K562 (cell line): ENCODE data around the gene CYP2W1. TPM values are rescaled to one million over a fixed set of nuclear protein-coding genes. Genes with fewer than 3 reads are reported as not detected.

Source experiments
- ATAC-seq: fragments of 200-7000 bp; cut with Tn5 transposase; 3 replicates; pipeline ENCODE4 v1.9.1; 2020; ENCODE audit warnings: moderate library complexity
- BruUV-seq: library from RNA; stranded (reverse); fragments of 400-500 nt; replicated peaks from 2 replicates; lab custom pipeline; 2021; lab: Mats Ljungman, UMichigan
- CTCF ChIA-PET: fragments of 300-600 bp; formaldehyde crosslinking; extraction: SDS; loops from one replicate; lab custom pipeline; 2021; ENCODE audit warnings: low intra/inter-chr PET ratio; lab: Yijun Ruan, JAX
- POLR2A ChIA-PET: fragments of 300-600, 350-650 bp; sonication (Branson Sonifier 250); formaldehyde crosslinking; extraction: SDS; loops from one replicate; lab custom pipeline; 2021; ENCODE audit warnings: antibody characterized with exemption, inconsistent platforms; lab: Yijun Ruan, JAX
- DNase-seq, 4 experiments: peaks; one replicate each; pipeline versions ENCODE4 v3.0.0 to v3.0.0-alpha.2; 2011 to 2018; ENCODE audit warnings: low spot score in 3 of 4, mixed read lengths in 3 of 4; ENCODE audit errors: extremely low read depth in 1 of 4
- FAIRE-seq: peaks from 2 replicates; lab custom pipeline; 2011; peaks lifted over from hg19 to GRCh38; lab: Jason Lieb, UNC
- H2AFZ ChIP-seq: 2 replicates; pipeline ENCODE4 v1.6.0; 2011; ENCODE audit warnings: low read depth, low read length, control low read depth, inconsistent platforms
- H3K27ac ChIP-seq: fragments of 200-600 bp; 3 replicates; pipeline ENCODE4 v1.8.0; 2011; ENCODE audit warnings: low read depth, mild to moderate bottlenecking, control low read depth, inconsistent platforms, low read length, moderate library complexity, mixed read lengths; ENCODE audit errors: extremely low read depth
- H3K27me3 ChIP-seq, 2 experiments: fragments of 300-600 bp in 1 of 2; 2 replicates in 1 of 2; 3 replicates in 1 of 2; pipeline versions ENCODE4 v1.6.0 to v1.8.0; 2011; ENCODE audit warnings: inconsistent platforms in 2 of 2, low read length in 2 of 2, mild to moderate bottlenecking in 1 of 2, mixed read lengths in 1 of 2, moderate library complexity in 1 of 2; ENCODE audit not compliant: control insufficient read depth in 2 of 2, insufficient read depth in 2 of 2
- H3K36me3 ChIP-seq: fragments of 300-600 bp; 3 replicates; pipeline ENCODE4 v1.8.0; 2011; ENCODE audit warnings: mild to moderate bottlenecking, low read length, inconsistent platforms; ENCODE audit not compliant: control insufficient read depth, insufficient read depth
- H3K4me1 ChIP-seq, 2 experiments: fragments of 200-600 bp in 1 of 2; replicated peaks in 1 of 2; 2 replicates in 1 of 2; 3 replicates in 1 of 2; pipeline versions ENCODE4 v1.5.1 to v1.8.0; 2011; ENCODE audit warnings: inconsistent platforms in 2 of 2, low read length in 2 of 2, mild to moderate bottlenecking in 1 of 2, mixed read lengths in 1 of 2, moderate library complexity in 1 of 2; ENCODE audit not compliant: control insufficient read depth in 2 of 2, insufficient read depth in 2 of 2
- H3K4me2 ChIP-seq: 2 replicates; pipeline ENCODE4 v1.6.1; 2011; ENCODE audit warnings: low read length, control low read depth, inconsistent platforms, mixed read lengths; ENCODE audit not compliant: insufficient read depth
- H3K4me3 ChIP-seq: fragments of 200-600 bp; sonication (generic), shearing (Covaris generic); 2 replicates; pipeline ENCODE4 v1.5.1; 2016; ENCODE audit warnings: control low read depth, inconsistent platforms
- H3K79me2 ChIP-seq: fragments of 200-600 bp; 3 replicates; pipeline ENCODE4 v1.8.0; 2011; ENCODE audit warnings: low read length, inconsistent platforms; ENCODE audit not compliant: control insufficient read depth, insufficient read depth
- H3K9ac ChIP-seq, 2 experiments: 2 replicates each; pipeline versions ENCODE4 v1.6.0 to v1.6.1; 2011; ENCODE audit warnings: low read depth in 2 of 2, low read length in 2 of 2, control low read depth in 1 of 2, inconsistent platforms in 1 of 2, mild to moderate bottlenecking in 1 of 2, mixed read lengths in 1 of 2; ENCODE audit not compliant: insufficient read depth in 1 of 2
- H3K9me1 ChIP-seq: one replicate; pipeline ENCODE4 v1.6.0; 2011; ENCODE audit warnings: inconsistent platforms, mild to moderate bottlenecking, low read length, moderate library complexity; ENCODE audit not compliant: control insufficient read depth, insufficient read depth
- H3K9me3 ChIP-seq: replicated peaks from 2 replicates; pipeline ENCODE4 v1.5.1; 2011; ENCODE audit warnings: low read depth, low read length, inconsistent platforms; ENCODE audit not compliant: control insufficient read depth, insufficient read depth
- H4K20me1 ChIP-seq: replicated peaks from 2 replicates; pipeline ENCODE4 v1.6.1; 2011; ENCODE audit warnings: low read length, inconsistent platforms, mixed read lengths; ENCODE audit not compliant: control insufficient read depth, insufficient read depth
- ARID4B ChIP-seq: sonication (generic); formaldehyde crosslinking; IDR thresholded peaks from 2 replicates; pipeline ENCODE4 v1.8.0; 2022; ENCODE audit warnings: mild to moderate bottlenecking, missing genetic modification reagents
- BCOR ChIP-seq: fragments of 450-650 bp; IDR thresholded peaks from 2 replicates; pipeline ENCODE4 v1.6.1; 2016
- CBX1 ChIP-seq: sonication (generic); IDR thresholded peaks from 2 replicates; pipeline ENCODE4 v1.6.1; 2016; ENCODE audit warnings: antibody characterized with exemption, low read depth, mild to moderate bottlenecking
- CTBP1 ChIP-seq: fragments of 450-650 bp; IDR thresholded peaks from 2 replicates; pipeline ENCODE4 v1.6.1; 2016; ENCODE audit warnings: borderline replicate concordance
- GTF2A2 ChIP-seq: IDR thresholded peaks from 2 replicates; pipeline ENCODE4 v1.6.1; 2016; ENCODE audit warnings: mild to moderate bottlenecking, missing genetic modification characterization, missing compliant biosample characterization
- KDM1A ChIP-seq, 2 experiments: fragments of 450-650 bp; IDR thresholded peaks; 2 replicates each; pipeline ENCODE4 v1.6.1; 2016; ENCODE audit warnings: mild to moderate bottlenecking in 2 of 2
- MAX ChIP-seq: sonication (generic); formaldehyde crosslinking; IDR thresholded peaks from 2 replicates; pipeline ENCODE4 v1.9.0; 2022; ENCODE audit warnings: mild to moderate bottlenecking, missing genetic modification reagents
- PTBP1 ChIP-seq: fragments of 200-400 bp; formaldehyde crosslinking; IDR thresholded peaks from 2 replicates; pipeline ENCODE4 v1.6.1; 2017; ENCODE audit warnings: low read depth, low read length
- SMARCA5 ChIP-seq: fragments of 450-650 bp; IDR thresholded peaks from 2 replicates; pipeline ENCODE4 v1.6.1; 2016
- ZFP36 ChIP-seq: fragments of 150-350 bp; IDR thresholded peaks from 2 replicates; pipeline ENCODE4 v1.6.1; 2018; ENCODE audit warnings: low read length, low read depth; ENCODE audit not compliant: partially characterized antibody
- ZNF121 ChIP-seq: sonication (generic); formaldehyde crosslinking; conservative IDR thresholded peaks from 2 replicates; pipeline ENCODE4 v1.8.0; 2022; ENCODE audit warnings: missing genetic modification reagents
- ZNF316 ChIP-seq: fragments of 450-650 bp; IDR thresholded peaks from 2 replicates; pipeline ENCODE4 v1.6.1; 2016
- ZNF436 ChIP-seq: fragments of 250-450, 450-650 bp; sonication (Bioruptor Pico); formaldehyde crosslinking; IDR thresholded peaks from 2 replicates; pipeline ENCODE4 v1.7.0; 2020; ENCODE audit warnings: mild to moderate bottlenecking
- WGBS: fragments of 100-300 bp; shearing (Covaris generic); methylation state at CpG from one replicate; pipeline ENCODE4 v1.1.6; 2016; ENCODE audit warnings: low coverage, mixed read lengths; ENCODE audit not compliant: insufficient coverage; ENCODE audit errors: missing lambda C conversion rate; 5-methylcytosine and 5-hydroxymethylcytosine counted together
- in situ Hi-C: fragments of 300-500 bp; cut with MboI; formaldehyde crosslinking; loops from 4 replicates; pipeline ENCODE4 v1.15.0; 2018; ENCODE audit warnings: inconsistent platforms, mixed read lengths
- intact Hi-C: fragments of 100-400 bp; cut with micrococcal nuclease; formaldehyde crosslinking; loops from 2 replicates; pipeline ENCODE4 v1.14.2; 2022
- polyA plus RNA-seq, 8 experiments: library from polyadenylated mRNA; depleted of rRNA in 4 of 8; stranded (reverse) in 5 of 8; unstranded in 3 of 8; fragments of >200 nt; fragmentation: Nextera tagmentation in 2 of 8; fragmentation: Illumina TruSeq in 1 of 8; extraction: Ambion mirVana in 2 of 8; extraction: Trizol in 1 of 8; gene quantifications; 2 replicates each; pipeline versions ENCODE4 v1.2.1 to v1.2.3, GENCODE V29; 2011 to 2014; ENCODE audit warnings: inconsistent platforms in 1 of 8, missing spikeins in 1 of 8
- total RNA-seq, 7 experiments: library from RNA; depleted of rRNA in 6 of 7; stranded (reverse); fragments of >200 nt in 6 of 7; fragmentation: Illumina TruSeq in 2 of 7; extraction: Trizol in 2 of 7; gene quantifications; 2 replicates each; pipeline versions ENCODE4 v1.2.1 to v1.2.3, GENCODE V29; 2011 to 2021; ENCODE audit warnings: low replicate concordance in 1 of 7

Gene CYP2W1
- total and polyA plus RNA-seq, 9 of the 15 experiments (the other 6 are each of a cell fraction or from before 2014, with no cell fraction given), result not detected

GRCh38 chr7:983616-984071, 663 bp downstream of the CYP2W1 start:
- POLR2A ChIA-PET, result no interaction called here
- in situ Hi-C loops, result loop anchor here (25.0 kb wide), 1 partner anchor 179 kb away; the partner anchor contains the start of gene ZFAND2A
- 35% methylated on average over 18 of the region's 20 CpGs for WGBS

More at GRCh38 chr7:983616-984071, 663 bp downstream of the CYP2W1 start:
- ATAC-seq (no peak), FAIRE-seq (no peak), DNase-seq (no peak)
- CTCF ChIA-PET, result no interaction called here
- TF ChIP-seq SMARCA5 (0 out of 2 replicates have a peak, but pooled peaks have one; percentile 45), ZNF121 (CRISPR knock-in tag) (0 out of 2 replicates have a peak, but pooled peaks have one; percentile 5), CBX1 (peak; percentile 75), GTF2A2 (tag) (no peak), MAX (CRISPR knock-in tag) (peak; percentile 6; the same call in 1 of the 2 replicates), KDM1A (IDR thresholded peaks at IDR 0.05) (peak; percentile 59 to 82; a peak in 3 of 4 replicates), BCOR (peak; percentile 91), CTBP1 (no peak), ZFP36 (peak; percentile 94), ZNF436 (CRISPR knock-in tag) (peak; percentile 53; the same call in 1 of the 2 replicates), ARID4B (CRISPR knock-in tag) (peak; percentile 38; the same call in 1 of the 2 replicates), PTBP1 (peak; percentile 49; the same call in 1 of the 2 replicates), ZNF316 (no peak)
- H3K4me2 ChIP-seq, result no peak overlapping the region
- BruUV-seq, result no TSS peak
- H3K27ac ChIP-seq, result no peak overlapping the region
- no peaks in the 10 kb centered on the region; the same call in 1 of the 2 replicates for H3K9me3 ChIP-seq
- H3K4me1 ChIP-seq, result peaks cover 0 to 66% of the 10 kb centered on the region in 2 experiments; a peak in 2 of 5 replicates
- H3K9me1 ChIP-seq, result peaks cover 2% of the 10 kb centered on the region
- H3K79me2 ChIP-seq, result no peaks in the 10 kb centered on the region
- no peaks in the 10 kb centered on the region for H3K36me3 ChIP-seq
- no peak overlapping the region for H3K4me3 ChIP-seq
- H3K9ac ChIP-seq, result no peak overlapping the region; a peak in 1 of 4 replicates
- H3K27me3 ChIP-seq, result peaks cover 10 to 46% of the 10 kb centered on the region in 2 experiments; a peak in 4 of 5 replicates
- 0 out of 2 replicates have a peak, but pooled peaks cover 3% of the 10 kb centered on the region for H4K20me1 ChIP-seq
- H2AFZ ChIP-seq, result no peak overlapping the region
- intact Hi-C loops, result no loop called here
